Mammary epithelial cell (primary cell): Measurements from ENCODE around the gene SSBP3.
"Not testable (repeated sequence)": the region's sequence is repeated elsewhere in the genome, so short reads cannot be mapped to it uniquely, and the experiment has no call there.

Experiments used
- EZH2 ChIP-seq: IDR thresholded peaks from 2 replicates; pipeline ENCODE4 v1.6.1; 2012; ENCODE audit warnings: low read length, inconsistent platforms, borderline replicate concordance
- TF ChIP-seq, protein P1 (sequence below), 2 donors: IDR thresholded peaks in 1 of 2; conservative IDR thresholded peaks in 1 of 2; 2 replicates each; pipeline ENCODE4 v1.5.1; 2011 to 2012; ENCODE audit warnings: inconsistent platforms in 2 of 2, low read length in 2 of 2, mild to moderate bottlenecking in 2 of 2, control low read depth in 1 of 2, low read depth in 1 of 2; ENCODE audit not compliant: insufficient read depth in 1 of 2; ENCODE audit errors: extremely low read depth in 1 of 2

DNA sequence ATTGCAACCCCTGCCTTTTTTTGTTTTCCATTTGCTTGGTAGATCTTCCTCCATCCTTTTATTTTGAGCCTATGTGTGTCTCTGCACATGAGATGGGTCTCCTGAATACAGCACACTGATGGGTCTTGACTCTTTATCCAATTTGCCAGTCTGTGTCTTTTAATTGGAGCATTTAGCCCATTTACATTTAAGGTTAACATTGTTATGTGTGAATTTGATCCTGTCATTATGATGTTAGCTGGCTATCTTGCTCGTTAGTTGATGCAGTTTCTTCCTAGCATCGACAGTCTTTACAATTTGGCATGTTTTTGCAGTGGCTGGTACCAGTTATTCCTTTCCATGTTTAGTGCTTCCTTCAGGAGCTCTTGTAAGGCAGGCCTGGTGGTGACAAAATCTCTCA, 40.9 kb upstream of the SSBP3 start:
- TF ChIP-seq EZH2 = not testable (repeated sequence)
- TF ChIP-seq, protein P1, sequence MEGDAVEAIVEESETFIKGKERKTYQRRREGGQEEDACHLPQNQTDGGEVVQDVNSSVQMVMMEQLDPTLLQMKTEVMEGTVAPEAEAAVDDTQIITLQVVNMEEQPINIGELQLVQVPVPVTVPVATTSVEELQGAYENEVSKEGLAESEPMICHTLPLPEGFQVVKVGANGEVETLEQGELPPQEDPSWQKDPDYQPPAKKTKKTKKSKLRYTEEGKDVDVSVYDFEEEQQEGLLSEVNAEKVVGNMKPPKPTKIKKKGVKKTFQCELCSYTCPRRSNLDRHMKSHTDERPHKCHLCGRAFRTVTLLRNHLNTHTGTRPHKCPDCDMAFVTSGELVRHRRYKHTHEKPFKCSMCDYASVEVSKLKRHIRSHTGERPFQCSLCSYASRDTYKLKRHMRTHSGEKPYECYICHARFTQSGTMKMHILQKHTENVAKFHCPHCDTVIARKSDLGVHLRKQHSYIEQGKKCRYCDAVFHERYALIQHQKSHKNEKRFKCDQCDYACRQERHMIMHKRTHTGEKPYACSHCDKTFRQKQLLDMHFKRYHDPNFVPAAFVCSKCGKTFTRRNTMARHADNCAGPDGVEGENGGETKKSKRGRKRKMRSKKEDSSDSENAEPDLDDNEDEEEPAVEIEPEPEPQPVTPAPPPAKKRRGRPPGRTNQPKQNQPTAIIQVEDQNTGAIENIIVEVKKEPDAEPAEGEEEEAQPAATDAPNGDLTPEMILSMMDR (conservative IDR thresholded peaks at IDR 0.05 in 1 of 2, IDR thresholded peaks at IDR 0.05 in 1 of 2; ENCODE audit: extremely low read depth in 1 of 2, insufficient read depth in 1 of 2, low read depth in 1 of 2, low read length in 2 of 2) = not testable (repeated sequence)
